Panc1 (cell line): Measurements from ENCODE around the gene CARMIL1. TPM values are rescaled to one million over a fixed set of nuclear protein-coding genes. Genes with fewer than 3 reads are reported as not detected.

Experiments
- ATAC-seq: fragments of 200-7000 bp; cut with Tn5 transposase; 2 replicates; pipeline ENCODE4 v1.9.1; 2020; ENCODE audit warnings: mild to moderate bottlenecking, moderate library complexity
- BruUV-seq: library from RNA; stranded (reverse); fragments of 400-500 nt; replicated peaks from 2 replicates; lab custom pipeline; 2021; lab: Mats Ljungman, UMichigan
- CTCF ChIA-PET: fragments of 300-600 bp; sonication (Branson Sonifier 250); formaldehyde crosslinking; loops from one replicate; lab custom pipeline; 2022; ENCODE audit warnings: antibody characterized with exemption; lab: Charles Lee
- POLR2A ChIA-PET: fragments of 300-600 bp; sonication (Branson Sonifier 250); formaldehyde crosslinking; loops from one replicate; lab custom pipeline; 2022; ENCODE audit warnings: antibody characterized with exemption; lab: Charles Lee
- DNase-seq: peaks from one replicate; pipeline ENCODE4 v3.0.0-alpha.2; 2010; ENCODE audit warnings: low read depth, low spot score
- H3K27ac ChIP-seq: 2 replicates; pipeline ENCODE4 v1.5.1; 2011; ENCODE audit warnings: mild to moderate bottlenecking, low read length, inconsistent platforms
- H3K27me3 ChIP-seq: fragments of 200-500 bp; sonication (Bioruptor generic); 2 replicates; pipeline ENCODE4 v1.6.0; 2014; ENCODE audit warnings: low read length, inconsistent platforms; ENCODE audit not compliant: control insufficient read depth, insufficient read depth
- H3K36me3 ChIP-seq: fragments of 200-500 bp; sonication (Bioruptor generic); 2 replicates; pipeline ENCODE4 v1.5.1; 2014; ENCODE audit warnings: inconsistent platforms, mild to moderate bottlenecking, low read length, moderate library complexity; ENCODE audit not compliant: control insufficient read depth, insufficient read depth
- H3K4me1 ChIP-seq: 2 replicates; pipeline ENCODE4 v1.5.1; 2011; ENCODE audit warnings: inconsistent platforms, mild to moderate bottlenecking, low read length, moderate library complexity; ENCODE audit not compliant: control insufficient read depth, insufficient read depth
- H3K4me3 ChIP-seq, 2 experiments: 2 replicates each; pipeline ENCODE4 v1.5.1; 2011 to 2012; ENCODE audit warnings: low read depth in 2 of 2, low read length in 2 of 2, mild to moderate bottlenecking in 2 of 2, inconsistent platforms in 1 of 2, moderate library complexity in 1 of 2
- H3K9me3 ChIP-seq: fragments of 200-500 bp; sonication (Bioruptor generic); 2 replicates; pipeline ENCODE4 v1.5.1; 2014; ENCODE audit warnings: low read depth, mild to moderate bottlenecking, inconsistent platforms, low read length, moderate library complexity; ENCODE audit not compliant: control insufficient read depth, insufficient read depth
- POLR2AphosphoS5 ChIP-seq: IDR thresholded peaks from 2 replicates; pipeline ENCODE4 v1.6.1; 2012; ENCODE audit warnings: mild to moderate bottlenecking, low read depth, low read length, moderate library complexity
- REST ChIP-seq, 2 experiments: IDR thresholded peaks; 2 replicates each; pipeline ENCODE4 v1.6.1; 2011 to 2012; ENCODE audit warnings: low read depth in 2 of 2, control low read depth in 1 of 2, low read length in 1 of 2, mild to moderate bottlenecking in 1 of 2, moderate library complexity in 1 of 2; ENCODE audit not compliant: insufficient read depth in 1 of 2
- SIN3A ChIP-seq: IDR thresholded peaks from 2 replicates; pipeline ENCODE4 v1.6.1; 2012; ENCODE audit warnings: low read depth, mild to moderate bottlenecking, low read length, moderate library complexity, borderline replicate concordance; ENCODE audit not compliant: insufficient read depth
- TCF7L2 ChIP-seq: IDR thresholded peaks from 2 replicates; pipeline ENCODE4 v1.6.1; 2011; ENCODE audit warnings: mild to moderate bottlenecking, low read depth, low read length, inconsistent platforms
- in situ Hi-C: cut with HindIII; loops from 2 replicates; pipeline ENCODE4 v1.10.0; 2016; ENCODE audit warnings: low sequenced_read_pairs, low pct_unique_long_range_greater_than_20kb
- intact Hi-C: fragments of 100-400 bp; cut with micrococcal nuclease; formaldehyde crosslinking; loops from one replicate; pipeline ENCODE4 v1.10.0; 2022; ENCODE audit not compliant: unreplicated experiment
- total RNA-seq: library from RNA; stranded (reverse); gene quantifications from one replicate; pipeline ENCODE4 v1.2.1, GENCODE V29; 2021; ENCODE audit not compliant: unreplicated experiment
- TF ChIP-seq, protein P1 (sequence below): fragments of 450-650 bp; IDR thresholded peaks from 2 replicates; pipeline ENCODE4 v1.5.1; 2017; ENCODE audit warnings: mild to moderate bottlenecking

The CARMIL1 gene
- total RNA-seq, 1 experiment from 2014 or later, result 4.0 TPM

DNA sequence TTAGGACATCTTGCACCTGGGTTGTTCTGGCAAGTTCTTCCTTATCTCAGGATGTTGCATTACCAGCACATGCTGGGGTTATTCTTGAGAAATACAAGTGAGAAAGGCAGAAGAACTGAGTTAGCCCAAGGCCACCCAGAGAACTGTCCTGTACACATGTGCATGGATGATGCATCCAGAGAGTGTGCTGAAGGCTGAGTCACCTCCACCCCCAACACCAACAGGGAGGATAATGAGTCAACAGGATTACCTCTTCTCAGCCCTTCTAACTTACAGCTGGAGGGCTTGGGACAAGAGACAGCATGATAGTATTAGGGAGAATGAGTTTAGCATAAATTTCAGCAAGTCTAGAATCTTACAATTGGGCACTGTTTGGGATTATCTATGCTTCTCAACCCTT lies 381.3 kb downstream of the CARMIL1 start:
- no peak for DNase-seq
- CTCF ChIA-PET, result no interaction called here

DNA sequence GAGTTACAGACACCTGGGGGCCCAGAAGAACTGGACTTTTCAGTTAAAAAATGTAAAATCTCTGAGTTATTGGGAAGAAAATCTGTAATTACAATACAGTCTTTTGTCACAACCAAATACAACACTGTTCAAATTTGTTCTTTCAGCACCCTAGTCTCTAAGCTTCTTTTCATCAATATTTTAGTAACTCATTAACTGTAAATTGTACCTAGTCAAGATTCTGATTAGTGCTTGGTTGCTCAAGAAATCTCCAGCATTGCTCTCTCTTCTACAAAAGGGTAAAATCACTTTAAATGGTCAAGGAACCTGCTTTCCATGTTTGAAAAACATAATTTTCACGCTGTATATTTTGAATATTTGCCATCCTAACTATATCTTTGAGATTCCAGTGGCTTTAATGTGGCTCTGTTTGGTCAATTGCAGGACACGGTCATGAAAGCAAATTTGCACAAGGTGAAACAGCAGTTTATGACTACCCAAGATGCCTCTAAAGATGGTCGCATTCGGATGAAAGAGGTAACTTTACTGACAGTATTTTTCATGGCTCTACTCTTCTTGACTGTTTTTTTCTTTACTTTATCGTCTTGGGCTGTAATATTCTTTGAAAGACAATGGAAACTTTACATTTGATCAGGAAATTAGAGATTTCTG lies 382.1 kb downstream of the CARMIL1 start:
- no peak for TF ChIP-seq REST (IDR thresholded peaks at IDR 0.05; ENCODE audit: insufficient read depth in 1 of 2, low read depth in 2 of 2, low read length in 1 of 2)
- no peak for TF ChIP-seq SIN3A
- in situ Hi-C loops (no loop called here), intact Hi-C loops (no loop called here)
- Histone ChIP-seq H3K4me1 (no peaks in the 10 kb centered on the region), H3K27me3 (peaks cover 6% of the 10 kb centered on the region; the same call in 1 of the 2 replicates), H3K36me3 (no peaks in the 10 kb centered on the region), H3K27ac (no peak overlapping the region), H3K4me3 (no peak overlapping the region), H3K9me3 (no peaks in the 10 kb centered on the region)
- BruUV-seq, result no TSS peak
- POLR2A ChIA-PET, result no interaction called here
- no peak for ATAC-seq
- no peak for DNase-seq
- CTCF ChIA-PET, result no interaction called here

More for the DNA sequence above, 381.3 kb downstream of the CARMIL1 start:
- Histone ChIP-seq H3K27me3 (peaks cover 6% of the 10 kb centered on the region; the same call in 1 of the 2 replicates), H3K9me3 (no peaks in the 10 kb centered on the region), H3K4me3 (no peak overlapping the region), H3K4me1 (no peaks in the 10 kb centered on the region), H3K27ac (no peak overlapping the region), H3K36me3 (no peaks in the 10 kb centered on the region)
- ATAC-seq, result no peak
- in situ Hi-C loops (no loop called here), intact Hi-C loops (no loop called here)
- BruUV-seq, result no TSS peak
- TF ChIP-seq REST (IDR thresholded peaks at IDR 0.05; ENCODE audit: insufficient read depth in 1 of 2, low read depth in 2 of 2, low read length in 1 of 2) (no peak), POLR2AphosphoS5 (no peak), SIN3A (no peak), TCF7L2 (no peak)
- TF ChIP-seq, protein P1, sequence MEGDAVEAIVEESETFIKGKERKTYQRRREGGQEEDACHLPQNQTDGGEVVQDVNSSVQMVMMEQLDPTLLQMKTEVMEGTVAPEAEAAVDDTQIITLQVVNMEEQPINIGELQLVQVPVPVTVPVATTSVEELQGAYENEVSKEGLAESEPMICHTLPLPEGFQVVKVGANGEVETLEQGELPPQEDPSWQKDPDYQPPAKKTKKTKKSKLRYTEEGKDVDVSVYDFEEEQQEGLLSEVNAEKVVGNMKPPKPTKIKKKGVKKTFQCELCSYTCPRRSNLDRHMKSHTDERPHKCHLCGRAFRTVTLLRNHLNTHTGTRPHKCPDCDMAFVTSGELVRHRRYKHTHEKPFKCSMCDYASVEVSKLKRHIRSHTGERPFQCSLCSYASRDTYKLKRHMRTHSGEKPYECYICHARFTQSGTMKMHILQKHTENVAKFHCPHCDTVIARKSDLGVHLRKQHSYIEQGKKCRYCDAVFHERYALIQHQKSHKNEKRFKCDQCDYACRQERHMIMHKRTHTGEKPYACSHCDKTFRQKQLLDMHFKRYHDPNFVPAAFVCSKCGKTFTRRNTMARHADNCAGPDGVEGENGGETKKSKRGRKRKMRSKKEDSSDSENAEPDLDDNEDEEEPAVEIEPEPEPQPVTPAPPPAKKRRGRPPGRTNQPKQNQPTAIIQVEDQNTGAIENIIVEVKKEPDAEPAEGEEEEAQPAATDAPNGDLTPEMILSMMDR, result no peak
- POLR2A ChIA-PET, result no interaction called here
